LNCAP (cell line): ENCODE data around the gene CCSER2.

Experiments used
- TF ChIP-seq, protein P1 (sequence below): fragments of 450-650 bp; IDR thresholded peaks from 2 replicates; pipeline ENCODE4 v1.5.1; 2017; ENCODE audit warnings: mild to moderate bottlenecking

Gene CCSER2

DNA sequence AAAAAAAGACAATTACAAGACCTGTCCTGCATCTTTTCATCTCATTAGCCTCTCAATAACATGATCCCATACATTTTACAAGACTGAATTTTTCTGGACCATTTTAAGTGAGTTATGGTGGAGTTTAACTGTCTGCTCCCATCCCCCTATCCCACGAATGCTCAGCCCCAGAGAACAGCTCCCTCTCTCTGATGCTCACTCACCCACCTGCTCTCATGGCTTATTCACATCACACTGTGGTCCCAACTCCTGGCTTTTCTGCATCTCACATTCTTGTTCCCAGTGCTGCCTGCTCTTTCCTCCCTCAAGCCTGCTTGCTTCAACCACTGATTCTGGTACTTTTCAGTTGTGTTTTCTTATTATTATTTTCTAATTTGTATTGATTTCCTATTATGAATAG is 20.4 kb upstream of the CCSER2 start:
- TF ChIP-seq, protein P1, sequence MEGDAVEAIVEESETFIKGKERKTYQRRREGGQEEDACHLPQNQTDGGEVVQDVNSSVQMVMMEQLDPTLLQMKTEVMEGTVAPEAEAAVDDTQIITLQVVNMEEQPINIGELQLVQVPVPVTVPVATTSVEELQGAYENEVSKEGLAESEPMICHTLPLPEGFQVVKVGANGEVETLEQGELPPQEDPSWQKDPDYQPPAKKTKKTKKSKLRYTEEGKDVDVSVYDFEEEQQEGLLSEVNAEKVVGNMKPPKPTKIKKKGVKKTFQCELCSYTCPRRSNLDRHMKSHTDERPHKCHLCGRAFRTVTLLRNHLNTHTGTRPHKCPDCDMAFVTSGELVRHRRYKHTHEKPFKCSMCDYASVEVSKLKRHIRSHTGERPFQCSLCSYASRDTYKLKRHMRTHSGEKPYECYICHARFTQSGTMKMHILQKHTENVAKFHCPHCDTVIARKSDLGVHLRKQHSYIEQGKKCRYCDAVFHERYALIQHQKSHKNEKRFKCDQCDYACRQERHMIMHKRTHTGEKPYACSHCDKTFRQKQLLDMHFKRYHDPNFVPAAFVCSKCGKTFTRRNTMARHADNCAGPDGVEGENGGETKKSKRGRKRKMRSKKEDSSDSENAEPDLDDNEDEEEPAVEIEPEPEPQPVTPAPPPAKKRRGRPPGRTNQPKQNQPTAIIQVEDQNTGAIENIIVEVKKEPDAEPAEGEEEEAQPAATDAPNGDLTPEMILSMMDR = no peak

DNA sequence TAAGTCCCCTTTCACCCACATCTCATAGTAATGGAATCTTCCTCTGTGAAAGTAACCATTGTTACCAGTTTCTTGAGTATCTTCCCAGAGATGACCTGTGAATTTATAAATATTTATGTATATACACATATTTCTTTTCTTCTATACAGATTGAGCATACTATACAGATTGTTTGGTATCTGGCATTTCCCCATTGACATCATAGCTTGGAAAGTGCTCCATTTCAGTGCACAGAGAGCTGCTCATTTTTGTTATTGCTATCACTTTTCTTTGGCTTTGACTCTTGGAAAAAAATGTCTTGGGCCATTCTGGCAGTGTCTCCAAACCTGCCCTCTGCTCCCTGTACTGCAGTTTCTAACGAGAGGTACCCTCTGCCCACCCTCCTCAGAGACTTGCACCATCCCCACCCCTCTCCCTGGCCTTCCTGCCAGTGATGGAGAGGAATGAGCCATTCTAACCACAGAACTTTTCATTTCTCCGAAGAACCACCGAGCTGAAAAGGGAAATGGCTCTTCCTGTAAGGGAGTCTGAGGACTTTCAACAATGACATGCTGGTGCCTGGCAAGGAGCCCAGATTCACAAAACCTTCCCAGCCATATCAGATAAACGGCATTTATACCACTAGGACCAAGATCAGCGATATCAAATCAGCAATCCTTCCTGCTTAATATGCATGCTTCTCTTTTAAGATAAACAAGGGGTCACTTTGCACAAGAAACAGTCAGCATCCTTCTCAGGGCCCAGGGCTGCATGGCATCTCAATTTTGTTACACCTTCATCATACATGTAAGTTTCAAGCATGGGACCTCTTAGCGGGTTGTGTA is 19.7 kb upstream of the CCSER2 start:
- TF ChIP-seq, protein P1 = no peak

- TF ChIP-seq, protein P1 = no peak
These were observed 17.9 kb upstream of the CCSER2 start for GRCh38 chr10:84310470-84310869.

DNA sequence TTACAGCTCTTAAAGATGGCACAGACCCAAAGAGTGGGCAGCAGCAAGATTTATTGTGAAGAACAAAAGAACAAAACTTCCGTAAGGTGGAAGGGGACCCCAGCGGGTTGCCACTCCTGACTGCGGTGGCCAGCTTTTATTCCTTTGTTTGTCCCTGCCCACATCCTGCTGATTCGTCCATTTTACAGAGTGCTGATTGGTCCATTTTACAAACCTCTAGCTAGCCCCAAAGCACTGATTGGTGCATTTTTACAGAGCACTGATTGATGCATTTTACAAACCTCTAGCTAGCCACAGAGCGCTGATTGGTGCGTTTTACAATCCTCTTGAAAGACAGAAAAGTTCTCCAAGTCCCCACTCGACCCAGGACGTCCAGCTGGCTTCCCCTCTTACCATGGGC is 16.8 kb upstream of the CCSER2 start:
- TF ChIP-seq, protein P1 = no peak

DNA sequence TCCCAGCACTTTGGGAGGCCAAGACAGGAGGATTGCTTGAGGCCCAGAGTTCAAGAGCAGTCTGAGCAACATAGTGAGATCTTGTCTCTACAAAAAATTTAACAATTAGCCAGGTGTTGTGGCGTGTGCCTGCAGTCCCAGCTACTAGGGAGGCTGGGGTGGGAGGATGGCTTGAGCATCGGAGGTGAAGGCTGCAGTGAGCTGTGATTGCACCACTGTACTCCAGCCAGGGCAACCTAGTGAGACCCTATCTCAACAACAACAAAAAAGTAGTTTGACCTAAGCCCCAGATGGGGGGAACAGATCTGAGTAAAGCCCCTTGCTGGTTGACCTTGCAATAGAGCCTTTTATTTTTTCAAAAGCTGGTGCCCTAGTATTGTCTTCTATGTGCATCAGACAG is 15.6 kb upstream of the CCSER2 start:
- TF ChIP-seq, protein P1 = no peak

DNA sequence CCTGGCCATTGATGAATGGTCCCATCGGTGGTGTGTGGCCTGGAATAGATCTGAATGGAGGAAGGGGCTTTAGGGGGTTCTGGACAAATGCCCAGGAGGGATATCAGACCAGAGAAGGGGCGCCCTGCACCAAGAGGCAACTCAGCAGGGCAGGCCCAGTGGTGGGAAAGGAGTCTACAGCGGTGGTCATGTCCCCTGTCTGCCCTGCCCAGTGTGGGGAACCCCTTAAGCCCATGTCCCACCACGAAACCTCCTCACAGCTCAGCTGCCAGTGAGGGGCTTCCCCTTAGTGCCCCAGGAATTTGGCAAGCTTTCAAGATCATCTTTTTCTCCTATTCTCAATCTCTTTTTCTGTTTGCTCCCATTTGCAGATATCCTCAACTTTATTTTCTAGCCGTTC is 14.1 kb upstream of the CCSER2 start:
- TF ChIP-seq, protein P1 = no peak

DNA sequence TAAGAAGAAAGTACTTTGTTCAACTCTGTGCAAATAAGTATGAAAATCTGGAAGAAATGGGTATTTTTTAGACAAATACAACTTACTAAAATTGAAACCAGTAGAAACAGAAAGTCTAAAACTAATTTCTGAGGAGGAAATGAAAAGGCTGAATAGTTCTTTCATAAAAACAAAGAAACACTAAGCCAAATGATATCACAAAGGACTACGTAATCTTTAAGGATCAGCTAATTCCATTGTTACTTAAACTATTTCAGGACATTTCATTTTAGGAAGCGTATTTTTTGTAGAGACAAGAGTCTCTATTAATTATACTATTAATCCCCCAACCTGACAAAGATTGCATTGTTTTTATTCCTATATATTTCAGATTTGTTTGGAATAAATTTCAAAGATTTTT is 11.2 kb upstream of the CCSER2 start:
- TF ChIP-seq, protein P1 = no peak

GRCh38 chr10:84321902-84322301 is 6.5 kb upstream of the CCSER2 start:
- TF ChIP-seq, protein P1 = no peak
